ENCODE results near the gene PSMB9.

Gene PSMB9

DNA sequence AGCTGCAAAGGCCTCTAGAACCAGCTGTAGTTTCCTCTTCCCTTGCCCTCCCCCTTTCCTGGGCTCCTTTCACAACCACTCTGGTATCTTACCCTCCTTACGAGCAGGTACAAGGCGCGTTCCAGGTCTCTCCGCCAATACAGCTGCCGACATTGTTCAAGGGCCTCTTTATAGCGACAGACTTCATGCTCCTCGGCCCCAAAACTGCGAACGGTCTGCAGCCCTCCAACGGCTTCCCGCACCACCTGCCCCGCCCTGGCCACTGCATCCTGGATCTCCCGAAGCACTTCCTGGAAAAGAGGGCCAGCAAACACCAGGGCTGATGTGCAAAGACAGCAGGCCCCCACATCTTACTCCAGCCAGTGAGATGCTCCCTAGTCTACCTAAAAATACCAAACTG is 21.5 kb upstream of the PSMB9 start:
- no peak for TF ChIP-seq ZNF274 (IDR thresholded peaks at IDR 0.05; ENCODE audit: low read depth, low read length)
- H3K4me3 ChIP-seq (ENCODE audit: low read length): no peak overlapping the region

GRCh38 chr6:32833664-32834063 is 20.3 kb upstream of the PSMB9 start:
- no peak for TF ChIP-seq ZNF274 (IDR thresholded peaks at IDR 0.05; ENCODE audit: low read depth, low read length)
- H3K4me3 ChIP-seq (ENCODE audit: low read length): no peak overlapping the region

- no peak overlapping the region for H3K4me3 ChIP-seq (ENCODE audit: low read length)
- TF ChIP-seq ZNF274 (IDR thresholded peaks at IDR 0.05; ENCODE audit: low read depth, low read length): no peak
Measured at GRCh38 chr6:32835167-32835893, 18.7 kb upstream of the PSMB9 start.

GRCh38 chr6:32836873-32837272 is 17.1 kb upstream of the PSMB9 start:
- peak overlapping the region; percentile 81; the same call in 1 of the 2 replicates for H3K4me3 ChIP-seq (ENCODE audit: low read length)
- TF ChIP-seq ZNF274 (IDR thresholded peaks at IDR 0.05; ENCODE audit: low read depth, low read length): no peak

- no peak for TF ChIP-seq ZNF274 (IDR thresholded peaks at IDR 0.05; ENCODE audit: low read depth, low read length)
- peak overlapping the region; percentile 81 for H3K4me3 ChIP-seq (ENCODE audit: low read length)
Measured at GRCh38 chr6:32837651-32838113, 16.3 kb upstream of the PSMB9 start.

DNA sequence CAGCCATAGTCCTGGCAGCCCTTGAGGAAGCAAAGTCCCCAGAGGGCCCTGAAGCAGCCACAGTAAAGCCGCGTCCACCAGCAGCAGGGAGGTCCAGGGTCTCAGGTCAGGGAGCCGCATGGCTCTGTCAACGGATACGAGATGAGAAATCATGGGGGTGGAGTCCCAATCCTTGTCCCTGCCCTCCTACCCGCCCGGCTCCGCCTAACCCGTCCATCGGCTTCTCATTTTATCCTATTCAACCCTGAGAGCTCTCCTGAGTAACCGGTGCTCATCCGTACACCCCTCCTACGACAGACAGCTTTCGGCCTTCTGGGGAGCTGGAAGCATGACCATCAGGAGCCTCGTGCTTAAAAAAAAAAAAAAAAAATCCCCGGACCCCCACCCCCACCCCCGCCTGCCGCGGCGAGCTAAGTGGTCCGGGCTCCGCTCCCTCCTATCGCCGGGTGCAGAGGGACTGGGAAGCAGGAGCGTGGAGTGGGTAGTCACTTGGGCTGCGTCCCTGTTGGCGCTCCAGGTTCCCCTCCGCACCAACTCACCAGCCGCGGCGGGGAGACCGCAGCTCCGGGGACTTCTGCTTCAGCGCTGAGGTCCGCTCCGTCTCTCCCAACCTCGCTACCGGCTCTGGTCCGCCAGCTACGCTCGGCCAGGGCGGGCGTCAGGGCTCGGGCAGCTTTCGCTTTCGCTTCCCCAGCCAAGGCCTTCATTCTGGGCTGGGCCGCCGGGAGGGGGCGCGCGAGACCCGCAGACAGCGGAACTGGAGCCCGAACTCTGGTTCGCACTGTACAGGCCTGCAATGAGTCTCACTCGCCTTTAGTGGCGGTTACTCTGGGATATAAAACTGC is 15.7 kb upstream of the PSMB9 start, which contains the start of gene TAP2:
Gene TAP2 (minus strand): TSS at position 626 of the 845 bp plus-strand sequence. CDS start 506 bp downstream, at position 120.
- no peak for TF ChIP-seq ZNF274 (IDR thresholded peaks at IDR 0.05; ENCODE audit: low read depth, low read length)
- H3K4me3 ChIP-seq (ENCODE audit: low read length): peak within 1 kb of the TSS; percentile 81

- no peak for TF ChIP-seq ZNF274 (IDR thresholded peaks at IDR 0.05; ENCODE audit: low read depth, low read length)
- H3K4me3 ChIP-seq (ENCODE audit: low read length): no peak overlapping the region
Measured at GRCh38 chr6:32839356-32839755, 14.6 kb upstream of the PSMB9 start.

GRCh38 chr6:32840604-32841246 is 13.3 kb upstream of the PSMB9 start:
- no peak for TF ChIP-seq ZNF274 (IDR thresholded peaks at IDR 0.05; ENCODE audit: low read depth, low read length)
- H3K4me3 ChIP-seq (ENCODE audit: low read length): no peak overlapping the region; the same call in 1 of the 2 replicates

- H3K4me3 ChIP-seq (ENCODE audit: low read length): peak overlapping the region; percentile 71; the same call in 1 of the 2 replicates
- no peak for TF ChIP-seq ZNF274 (IDR thresholded peaks at IDR 0.05; ENCODE audit: low read depth, low read length)
Measured at GRCh38 chr6:32842021-32842650, 11.9 kb upstream of the PSMB9 start.

GRCh38 chr6:32842690-32843089 is 11.3 kb upstream of the PSMB9 start:
- TF ChIP-seq ZNF274 (IDR thresholded peaks at IDR 0.05; ENCODE audit: low read depth, low read length): no peak
- peak overlapping the region; percentile 71 for H3K4me3 ChIP-seq (ENCODE audit: low read length)

DNA sequence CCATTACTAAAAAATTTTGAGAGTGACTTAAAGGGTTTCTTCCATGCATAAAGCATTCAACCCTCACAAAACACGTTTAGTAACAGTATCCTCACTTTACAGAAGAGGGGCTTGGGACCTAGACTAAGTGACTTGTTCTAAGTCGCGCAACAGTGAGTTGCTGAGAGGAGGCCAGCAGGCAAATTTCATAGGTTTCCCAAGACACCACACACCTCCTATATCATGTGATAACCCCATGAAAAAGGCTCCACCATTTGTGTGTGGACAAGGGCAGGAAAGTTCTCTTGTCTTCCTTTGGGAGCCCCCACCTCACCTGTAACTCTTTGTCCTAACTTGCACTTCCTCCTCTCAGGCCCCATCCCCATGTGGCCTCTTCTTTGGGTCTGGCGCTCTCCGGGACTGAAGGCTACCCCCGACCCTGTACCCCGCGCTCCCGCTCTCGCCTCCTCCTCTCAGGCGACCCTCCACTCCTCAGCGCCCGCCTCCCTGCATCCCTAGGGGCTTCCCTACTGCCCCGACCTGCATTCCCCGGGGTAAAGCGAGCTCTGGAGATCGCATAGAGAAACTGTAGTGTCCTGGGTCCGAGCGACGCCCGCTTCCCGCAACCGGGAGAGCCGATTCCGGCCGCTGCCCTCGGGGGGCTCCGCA is 10.5 kb upstream of the PSMB9 start:
- TF ChIP-seq ZNF274 (IDR thresholded peaks at IDR 0.05; ENCODE audit: low read depth, low read length): no peak
- H3K4me3 ChIP-seq (ENCODE audit: low read length): peak overlapping the region; percentile 71

DNA sequence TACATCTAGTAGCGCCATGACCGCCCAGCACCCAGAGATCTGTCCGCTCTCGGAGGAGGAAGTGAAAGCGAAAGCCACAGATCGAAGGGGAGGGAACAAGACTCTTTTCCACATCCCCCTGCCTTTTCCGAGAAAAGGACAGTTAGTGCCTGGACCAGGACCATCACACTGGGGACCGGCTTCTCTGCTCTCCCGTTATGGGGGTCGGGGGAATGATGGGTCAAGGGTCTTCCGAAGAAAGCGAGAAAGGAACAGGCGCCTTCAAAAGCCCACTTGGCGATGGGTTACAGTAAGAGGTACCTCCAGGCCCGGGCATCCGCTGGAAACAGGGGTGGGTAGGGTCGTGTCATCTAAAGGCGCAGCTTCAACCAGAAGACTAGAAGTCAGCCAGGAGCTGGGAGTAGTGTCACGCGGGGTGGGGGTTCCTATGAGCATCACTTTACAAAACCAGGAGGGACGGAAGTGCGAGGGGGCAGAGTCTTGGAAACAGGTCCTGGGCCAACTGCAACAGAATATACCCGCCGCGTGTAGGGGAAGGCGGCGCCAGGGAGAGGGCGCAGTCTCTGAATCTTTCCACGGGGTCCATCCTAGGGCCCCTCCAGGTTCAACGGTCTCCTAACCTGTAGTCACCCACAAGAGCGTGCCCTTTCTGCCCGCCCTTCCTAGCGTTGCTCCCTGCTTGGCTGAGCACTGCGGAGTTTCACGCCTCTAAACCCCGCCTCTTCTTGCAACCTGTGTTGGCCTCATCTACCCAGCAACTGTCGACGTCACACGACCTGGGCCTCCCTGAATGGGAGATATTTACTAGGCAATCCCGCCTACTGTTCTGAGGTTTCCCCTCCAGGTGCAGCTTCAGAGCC is 9.8 kb upstream of the PSMB9 start, which contains the start of gene PSMB8:
Gene PSMB8 (minus strand): TSS at position 69 of the 860 bp plus-strand sequence. CDS start 51 bp downstream, at position 18.
- no peak for TF ChIP-seq ZNF274 (IDR thresholded peaks at IDR 0.05; ENCODE audit: low read depth, low read length)

More for the DNA sequence above, 9.8 kb upstream of the PSMB9 start, which contains the start of gene PSMB8:
- H3K4me3 ChIP-seq (ENCODE audit: low read length): peak within 1 kb of the TSS; percentile 71
